ENCODE data around the gene RFWD3.

The RFWD3 gene

GRCh38 chr16:74666425-74667254, at the start of gene RFWD3:
Gene RFWD3 (minus strand): TSS chr16:74666877. CDS start chr16:74661449, 5,428 bp downstream.
- peak; percentile 99 for DNase-seq (ENCODE audit: low read depth)
- TF ChIP-seq, protein P1, sequence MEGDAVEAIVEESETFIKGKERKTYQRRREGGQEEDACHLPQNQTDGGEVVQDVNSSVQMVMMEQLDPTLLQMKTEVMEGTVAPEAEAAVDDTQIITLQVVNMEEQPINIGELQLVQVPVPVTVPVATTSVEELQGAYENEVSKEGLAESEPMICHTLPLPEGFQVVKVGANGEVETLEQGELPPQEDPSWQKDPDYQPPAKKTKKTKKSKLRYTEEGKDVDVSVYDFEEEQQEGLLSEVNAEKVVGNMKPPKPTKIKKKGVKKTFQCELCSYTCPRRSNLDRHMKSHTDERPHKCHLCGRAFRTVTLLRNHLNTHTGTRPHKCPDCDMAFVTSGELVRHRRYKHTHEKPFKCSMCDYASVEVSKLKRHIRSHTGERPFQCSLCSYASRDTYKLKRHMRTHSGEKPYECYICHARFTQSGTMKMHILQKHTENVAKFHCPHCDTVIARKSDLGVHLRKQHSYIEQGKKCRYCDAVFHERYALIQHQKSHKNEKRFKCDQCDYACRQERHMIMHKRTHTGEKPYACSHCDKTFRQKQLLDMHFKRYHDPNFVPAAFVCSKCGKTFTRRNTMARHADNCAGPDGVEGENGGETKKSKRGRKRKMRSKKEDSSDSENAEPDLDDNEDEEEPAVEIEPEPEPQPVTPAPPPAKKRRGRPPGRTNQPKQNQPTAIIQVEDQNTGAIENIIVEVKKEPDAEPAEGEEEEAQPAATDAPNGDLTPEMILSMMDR (conservative IDR thresholded peaks at IDR 0.05; ENCODE audit: low read depth, low read length): no peak
- peak within 1 kb of the TSS; percentile 93 for H3K4me3 ChIP-seq (ENCODE audit: low read depth, low read length)

- TF ChIP-seq, protein P1 (conservative IDR thresholded peaks at IDR 0.05; ENCODE audit: low read depth, low read length): no peak
- no peak for DNase-seq (ENCODE audit: low read depth)
- no peak overlapping the region for H3K4me3 ChIP-seq (ENCODE audit: low read depth, low read length)
Observed at GRCh38 chr16:74716355-74716754, 49.7 kb upstream of the RFWD3 start.

GRCh38 chr16:74713876-74714275, 47.2 kb upstream of the RFWD3 start:
- no peak overlapping the region for H3K4me3 ChIP-seq (ENCODE audit: low read depth, low read length)
- TF ChIP-seq, protein P1 (conservative IDR thresholded peaks at IDR 0.05; ENCODE audit: low read depth, low read length): no peak
- DNase-seq (ENCODE audit: low read depth): no peak

DNA sequence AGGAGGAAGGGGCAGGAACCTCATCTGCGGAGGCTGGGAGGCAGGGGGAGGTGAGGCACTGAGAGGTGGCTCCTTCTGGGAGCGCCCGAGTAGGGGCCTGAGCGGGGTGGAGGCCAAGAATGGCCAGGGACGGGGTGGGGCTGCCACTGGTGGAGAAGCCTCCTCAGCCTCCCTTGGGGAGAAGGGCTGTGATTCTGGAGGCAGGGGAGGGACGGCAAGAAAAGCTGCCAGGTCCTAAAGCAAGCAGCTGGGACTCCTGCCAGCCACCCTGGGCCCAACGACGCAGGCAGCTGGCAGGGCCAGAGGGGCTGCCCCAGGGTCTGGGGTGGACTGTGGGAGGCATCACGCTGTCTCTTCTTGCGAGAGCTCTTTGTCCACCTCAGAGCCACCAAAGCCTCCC, 46.6 kb upstream of the RFWD3 start:
- no peak for DNase-seq (ENCODE audit: low read depth)
- no peak overlapping the region for H3K4me3 ChIP-seq (ENCODE audit: low read depth, low read length)
- TF ChIP-seq, protein P1 (conservative IDR thresholded peaks at IDR 0.05; ENCODE audit: low read depth, low read length): no peak

DNA sequence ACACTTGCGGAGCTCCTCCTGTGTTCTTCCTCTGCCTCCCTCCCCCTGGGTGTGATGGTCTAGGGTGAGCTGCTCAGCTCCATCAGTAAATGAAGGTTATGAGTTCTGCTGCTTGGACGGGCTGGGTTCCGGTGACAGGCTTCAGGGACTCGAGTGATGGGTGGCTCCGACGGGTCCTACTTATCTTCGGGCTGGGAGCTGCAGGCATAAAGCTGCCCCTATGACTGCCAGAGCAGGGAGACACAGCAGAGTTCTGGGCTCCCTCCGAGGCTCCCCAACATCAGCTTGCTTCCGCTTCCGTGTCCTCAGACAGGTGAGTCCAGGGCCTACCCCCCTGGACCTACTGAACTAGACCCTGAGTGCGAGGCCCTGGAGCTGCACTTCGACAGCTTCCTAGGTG, 45.3 kb upstream of the RFWD3 start:
- no peak overlapping the region for H3K4me3 ChIP-seq (ENCODE audit: low read depth, low read length)
- TF ChIP-seq, protein P1 (conservative IDR thresholded peaks at IDR 0.05; ENCODE audit: low read depth, low read length): no peak
- DNase-seq (ENCODE audit: low read depth): no peak

DNA sequence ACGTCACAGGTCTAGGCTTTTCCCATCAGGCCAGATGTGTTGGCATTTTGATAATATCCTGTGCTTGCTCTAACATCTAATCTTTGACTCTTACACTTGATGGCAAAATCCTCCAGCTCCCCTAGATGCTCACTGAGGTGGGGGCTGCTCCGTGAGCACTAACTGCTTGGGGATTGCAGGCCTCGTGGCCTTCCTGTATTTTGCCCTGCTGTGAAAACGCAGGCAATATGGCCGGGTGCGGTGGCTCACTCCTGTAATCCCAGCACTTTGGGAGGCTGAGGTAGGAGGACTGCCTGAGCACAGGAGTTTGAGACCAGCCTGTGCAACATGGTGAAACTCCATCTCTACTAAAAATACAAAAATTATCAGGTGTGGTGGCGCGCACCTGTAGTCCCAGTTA, 43.7 kb upstream of the RFWD3 start:
- DNase-seq (ENCODE audit: low read depth): no peak
- no peak overlapping the region for H3K4me3 ChIP-seq (ENCODE audit: low read depth, low read length)
- TF ChIP-seq, protein P1 (conservative IDR thresholded peaks at IDR 0.05; ENCODE audit: low read depth, low read length): no peak

- H3K4me3 ChIP-seq (ENCODE audit: low read depth, low read length): no peak overlapping the region
- TF ChIP-seq, protein P1 (conservative IDR thresholded peaks at IDR 0.05; ENCODE audit: low read depth, low read length): peak; percentile 99
- peak; percentile 86 for DNase-seq (ENCODE audit: low read depth)
Observed at GRCh38 chr16:74709441-74709877, 42.8 kb upstream of the RFWD3 start.

All from choroid plexus epithelial cell (primary cell).